GM03348 (cell line): Measurements from ENCODE around the gene NADSYN1.

Experiments used
- DNase-seq: peaks from one replicate; pipeline ENCODE4 v3.0.0; 2012; ENCODE audit warnings: low spot score

The NADSYN1 gene

GRCh38 chr11:71474141-71474770 is 21.3 kb downstream of the NADSYN1 start:
- DNase-seq = no peak

- DNase-seq = no peak
These were observed 21.9 kb downstream of the NADSYN1 start for GRCh38 chr11:71474771-71475483.

GRCh38 chr11:71476031-71476430 is 23.0 kb downstream of the NADSYN1 start:
- no peak for DNase-seq

GRCh38 chr11:71476926-71477640 is 24.1 kb downstream of the NADSYN1 start:
- no peak for DNase-seq

- DNase-seq = no peak
These were observed 24.9 kb downstream of the NADSYN1 start for GRCh38 chr11:71477641-71478527.

- DNase-seq = no peak
These were observed 25.5 kb downstream of the NADSYN1 start for GRCh38 chr11:71478528-71478840.

- DNase-seq = no peak
These were observed 28.3 kb downstream of the NADSYN1 start for GRCh38 chr11:71481101-71481960.

- DNase-seq = no peak
These were observed 29.2 kb downstream of the NADSYN1 start for GRCh38 chr11:71482216-71482615.

- DNase-seq = no peak
These were observed 29.9 kb downstream of the NADSYN1 start for GRCh38 chr11:71482746-71483364.

- no peak for DNase-seq
These were observed 30.7 kb downstream of the NADSYN1 start for GRCh38 chr11:71483692-71484091.

GRCh38 chr11:71484248-71485062 is 31.5 kb downstream of the NADSYN1 start:
- DNase-seq = no peak

GRCh38 chr11:71485063-71485399 is 32.0 kb downstream of the NADSYN1 start:
- no peak for DNase-seq

- DNase-seq = no peak
These were observed 32.5 kb downstream of the NADSYN1 start for GRCh38 chr11:71485466-71485865.

- no peak for DNase-seq
These were observed 33.3 kb downstream of the NADSYN1 start for GRCh38 chr11:71486320-71486719.

GRCh38 chr11:71488681-71489270 is 35.8 kb downstream of the NADSYN1 start:
- DNase-seq = no peak

GRCh38 chr11:71489311-71490043 is 36.5 kb downstream of the NADSYN1 start:
- DNase-seq = no peak

- DNase-seq = no peak
These were observed 37.2 kb downstream of the NADSYN1 start for GRCh38 chr11:71490044-71490730.

GRCh38 chr11:71490731-71491390 is 37.9 kb downstream of the NADSYN1 start:
- DNase-seq = no peak
